Keratinocyte (primary cell): ENCODE results near the gene DTNB.

ENCODE experiments used
- CTCF ChIP-seq, 3 experiments: IDR thresholded peaks in 1 of 3; conservative IDR thresholded peaks in 1 of 3; optimal IDR thresholded peaks in 1 of 3; 2 replicates in 2 of 3; 3 replicates in 1 of 3; pipeline versions ENCODE3 to v1.5.1; 2011; ENCODE audit warnings: low read length in 3 of 3, mild to moderate bottlenecking in 3 of 3, moderate library complexity in 2 of 3, control low read depth in 1 of 3, inconsistent platforms in 1 of 3; ENCODE audit not compliant: insufficient read depth in 2 of 3; ENCODE audit errors: extremely low read depth in 1 of 3
- EZH2 ChIP-seq: IDR thresholded peaks from one replicate; pipeline ENCODE4 v1.6.1; 2012; ENCODE audit warnings: inconsistent platforms, mild to moderate bottlenecking, low read length, moderate library complexity

GRCh38 chr2:25677877-25678276, 4.5 kb upstream of the DTNB start:
- TF ChIP-seq CTCF (optimal IDR thresholded peaks at IDR 0.05 in 1 of 3, IDR thresholded peaks at IDR 0.05 in 1 of 3, conservative IDR thresholded peaks at IDR 0.05 in 1 of 3; ENCODE audit: extremely low read depth in 1 of 3, insufficient read depth in 2 of 3, low read length in 3 of 3), result no peak
- TF ChIP-seq EZH2, result no peak
